BE2C (cell line): ENCODE results near the gene GSG1L.

Experiments used
- DNase-seq: peaks from one replicate; pipeline ENCODE4 v3.0.0-alpha.2; 2020
- H3K27me3 ChIP-seq: fragments of 250-450 bp; sonication (Bioruptor Pico); 2 replicates; pipeline ENCODE4 v1.5.1; 2020; ENCODE audit warnings: mild to moderate bottlenecking
- H3K36me3 ChIP-seq: fragments of 250-450 bp; sonication (Bioruptor Pico); 2 replicates; pipeline ENCODE4 v1.5.1; 2020; ENCODE audit warnings: mild to moderate bottlenecking
- H3K4me1 ChIP-seq: fragments of 250-450 bp; sonication (Bioruptor Pico); 2 replicates; pipeline ENCODE4 v1.5.1; 2020
- H3K4me3 ChIP-seq: 2 replicates; pipeline ENCODE4 v1.5.1; 2011; ENCODE audit warnings: low read depth, low read length
- H3K9me3 ChIP-seq: fragments of 250-450 bp; sonication (Bioruptor Pico); 2 replicates; pipeline ENCODE4 v1.5.1; 2020
- TF ChIP-seq, protein P1 (sequence below): IDR thresholded peaks from 2 replicates; pipeline ENCODE4 v1.5.1; 2012; ENCODE audit warnings: mild to moderate bottlenecking, low read depth, low read length

The GSG1L gene

DNA sequence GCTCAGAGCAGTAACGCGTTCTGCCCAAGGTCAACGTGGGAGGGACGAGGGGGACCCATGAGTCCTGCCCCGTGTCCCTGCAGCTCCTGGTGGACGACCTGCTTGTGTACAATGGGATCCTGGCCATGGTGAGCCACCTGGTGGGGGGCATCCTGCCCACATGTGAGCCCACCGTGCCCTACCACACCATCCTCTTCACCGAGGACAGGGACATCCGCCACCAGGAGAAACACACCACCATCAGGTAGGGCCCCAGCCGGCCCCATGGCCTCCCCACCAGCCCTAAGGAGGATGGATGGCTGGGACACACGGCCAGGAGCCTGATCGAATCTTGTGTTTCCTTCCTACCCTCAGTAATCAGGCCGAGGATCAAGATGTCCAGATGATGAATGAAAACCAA, 286.0 kb downstream of the GSG1L start:
- TF ChIP-seq, protein P1, sequence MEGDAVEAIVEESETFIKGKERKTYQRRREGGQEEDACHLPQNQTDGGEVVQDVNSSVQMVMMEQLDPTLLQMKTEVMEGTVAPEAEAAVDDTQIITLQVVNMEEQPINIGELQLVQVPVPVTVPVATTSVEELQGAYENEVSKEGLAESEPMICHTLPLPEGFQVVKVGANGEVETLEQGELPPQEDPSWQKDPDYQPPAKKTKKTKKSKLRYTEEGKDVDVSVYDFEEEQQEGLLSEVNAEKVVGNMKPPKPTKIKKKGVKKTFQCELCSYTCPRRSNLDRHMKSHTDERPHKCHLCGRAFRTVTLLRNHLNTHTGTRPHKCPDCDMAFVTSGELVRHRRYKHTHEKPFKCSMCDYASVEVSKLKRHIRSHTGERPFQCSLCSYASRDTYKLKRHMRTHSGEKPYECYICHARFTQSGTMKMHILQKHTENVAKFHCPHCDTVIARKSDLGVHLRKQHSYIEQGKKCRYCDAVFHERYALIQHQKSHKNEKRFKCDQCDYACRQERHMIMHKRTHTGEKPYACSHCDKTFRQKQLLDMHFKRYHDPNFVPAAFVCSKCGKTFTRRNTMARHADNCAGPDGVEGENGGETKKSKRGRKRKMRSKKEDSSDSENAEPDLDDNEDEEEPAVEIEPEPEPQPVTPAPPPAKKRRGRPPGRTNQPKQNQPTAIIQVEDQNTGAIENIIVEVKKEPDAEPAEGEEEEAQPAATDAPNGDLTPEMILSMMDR: no peak
- no peak for DNase-seq
- no peaks in the 10 kb centered on the region for H3K27me3 ChIP-seq
- no peaks in the 10 kb centered on the region for H3K4me1 ChIP-seq
- no peaks in the 10 kb centered on the region for H3K36me3 ChIP-seq
- H3K4me3 ChIP-seq: no peak overlapping the region
- H3K9me3 ChIP-seq: no peaks in the 10 kb centered on the region

DNA sequence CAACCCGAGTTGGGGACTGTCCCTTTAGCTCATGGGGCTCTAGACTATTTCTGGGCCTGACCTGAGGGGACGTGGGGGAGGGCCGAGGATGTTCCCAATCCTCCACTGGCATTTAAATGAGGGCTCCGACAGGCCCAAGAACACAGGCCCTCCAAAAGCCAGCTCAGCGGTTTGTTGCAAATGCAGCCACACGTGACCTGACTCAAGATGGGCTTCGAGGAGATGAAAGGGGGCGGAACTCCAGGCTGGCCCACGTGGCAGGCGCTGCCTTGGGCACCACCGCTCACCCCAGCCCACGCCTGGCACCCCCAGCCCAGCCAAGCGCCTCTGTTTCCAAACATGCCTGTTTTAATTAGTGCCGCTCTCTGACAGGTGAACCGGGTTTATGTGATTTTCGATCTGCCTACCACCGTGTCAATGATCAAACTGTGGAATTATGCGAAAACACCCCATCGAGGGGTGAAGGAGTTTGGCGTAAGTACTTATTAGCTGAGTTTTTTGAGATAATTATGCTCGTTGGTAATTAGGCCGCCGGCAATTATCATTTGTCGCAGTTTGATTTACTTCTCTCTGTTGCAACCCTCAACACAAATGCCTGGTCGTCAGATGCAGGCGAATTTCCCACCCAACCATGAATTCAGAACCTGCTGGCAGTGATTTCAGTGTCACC, 286.8 kb downstream of the GSG1L start:
- no peak overlapping the region for H3K4me3 ChIP-seq
- H3K4me1 ChIP-seq: no peaks in the 10 kb centered on the region
- no peaks in the 10 kb centered on the region for H3K27me3 ChIP-seq
- no peak for DNase-seq
- TF ChIP-seq, protein P1: no peak
- no peaks in the 10 kb centered on the region for H3K36me3 ChIP-seq
- no peaks in the 10 kb centered on the region for H3K9me3 ChIP-seq

DNA sequence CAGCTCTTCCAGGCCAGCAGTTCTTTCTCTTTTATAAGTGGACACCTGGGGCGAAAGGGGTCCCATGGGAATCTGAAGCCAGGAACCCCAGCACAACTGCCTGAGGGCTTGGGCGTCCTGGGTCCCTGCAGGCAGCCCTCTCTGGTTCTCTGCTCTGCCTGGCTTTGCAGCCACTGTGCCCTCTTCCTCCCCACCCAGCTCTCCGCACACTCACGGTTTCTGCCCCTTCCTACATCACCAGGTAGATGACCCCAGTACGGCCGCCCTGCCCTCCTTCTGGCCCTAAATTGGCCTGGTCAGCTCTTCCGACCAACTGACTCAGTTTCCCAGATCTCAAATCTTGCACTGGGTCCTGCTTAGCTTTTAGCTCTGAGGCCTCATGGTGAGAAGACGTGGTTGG, 288.3 kb downstream of the GSG1L start:
- Histone ChIP-seq H3K27me3 (no peaks in the 10 kb centered on the region), H3K4me1 (no peaks in the 10 kb centered on the region), H3K36me3 (no peaks in the 10 kb centered on the region), H3K4me3 (no peak overlapping the region), H3K9me3 (no peaks in the 10 kb centered on the region)
- DNase-seq: no peak
- TF ChIP-seq, protein P1: no peak

DNA sequence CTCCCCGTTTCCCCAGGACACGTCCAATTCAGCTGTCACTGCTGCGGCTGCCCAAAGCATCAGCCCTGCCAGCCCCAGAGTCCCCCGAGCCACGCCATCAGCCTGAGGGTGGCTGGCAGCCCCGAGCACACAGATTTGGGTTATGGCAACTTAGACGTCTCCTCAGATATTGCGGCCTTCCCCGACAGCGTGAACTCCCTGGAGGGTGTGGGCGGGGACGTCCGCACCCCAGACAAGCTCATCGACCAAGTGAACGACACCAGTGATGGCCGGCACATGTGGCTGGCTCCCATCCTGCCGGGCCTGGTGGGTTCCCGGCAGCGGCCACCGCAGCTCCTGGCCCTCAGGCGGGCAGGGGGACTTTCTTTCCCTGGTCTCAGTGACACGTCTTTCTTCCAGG, 288.7 kb downstream of the GSG1L start:
- H3K36me3 ChIP-seq: no peaks in the 10 kb centered on the region
- no peaks in the 10 kb centered on the region for H3K9me3 ChIP-seq
- DNase-seq: no peak
- no peaks in the 10 kb centered on the region for H3K4me1 ChIP-seq
- TF ChIP-seq, protein P1: no peak
- H3K4me3 ChIP-seq: no peak overlapping the region
- no peaks in the 10 kb centered on the region for H3K27me3 ChIP-seq

DNA sequence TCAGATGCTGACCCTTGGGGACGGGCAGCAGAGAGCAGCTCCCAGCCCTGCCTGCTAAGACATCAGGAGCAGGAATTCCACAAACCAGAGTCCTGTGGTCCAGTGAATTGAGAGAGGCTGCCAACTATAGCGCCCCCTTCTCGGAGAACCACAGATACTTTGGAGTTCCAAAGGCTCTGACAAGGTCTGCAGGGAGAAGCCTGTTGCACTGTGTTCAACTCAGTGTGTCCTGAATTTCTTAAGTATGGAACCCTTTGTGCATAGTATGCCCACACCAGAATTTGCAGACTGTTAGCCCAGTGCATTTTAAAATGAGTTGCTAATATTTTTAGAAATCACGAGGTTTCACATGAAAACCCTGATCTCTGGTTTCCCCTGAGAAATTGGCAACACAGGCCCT, 290.2 kb downstream of the GSG1L start:
- Histone ChIP-seq H3K9me3 (no peaks in the 10 kb centered on the region), H3K27me3 (no peaks in the 10 kb centered on the region), H3K36me3 (no peaks in the 10 kb centered on the region), H3K4me1 (no peaks in the 10 kb centered on the region), H3K4me3 (no peak overlapping the region)
- TF ChIP-seq, protein P1: no peak
- no peak for DNase-seq

DNA sequence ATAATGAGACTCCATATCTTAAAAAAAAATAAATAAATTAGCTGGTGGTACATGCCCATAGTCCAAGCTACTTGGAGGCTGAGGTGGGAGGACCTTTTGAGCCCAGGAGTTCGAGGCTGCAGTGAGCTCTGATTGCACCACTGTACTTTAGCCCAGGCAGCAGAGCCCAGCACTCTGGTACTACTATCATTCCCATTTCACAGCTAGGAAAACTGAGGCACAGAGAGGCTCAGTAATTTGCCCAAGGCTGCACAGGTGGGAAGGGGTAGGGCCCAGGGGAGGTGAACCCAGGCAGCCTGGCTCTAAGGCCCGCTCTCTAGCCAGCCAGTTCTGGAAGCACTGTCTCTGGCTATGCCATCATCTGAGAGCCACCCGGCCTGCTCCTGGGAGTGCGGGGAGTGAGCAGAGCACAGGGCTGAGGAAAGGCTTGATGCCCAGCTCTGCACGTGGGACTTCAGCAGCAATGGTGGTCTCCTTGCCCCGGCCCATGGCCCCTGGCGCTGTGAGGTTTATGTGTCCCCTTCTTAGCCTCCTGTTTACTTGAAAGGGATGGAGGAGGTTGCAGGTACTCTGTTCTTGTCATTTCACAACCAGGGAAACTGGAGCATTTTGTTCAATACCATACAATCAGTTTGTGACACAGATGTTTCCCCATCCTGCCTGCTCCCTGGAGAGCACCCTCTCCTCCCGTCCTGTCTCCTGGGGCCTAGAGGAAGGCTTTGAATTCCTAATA, 291.3 kb downstream of the GSG1L start:
- H3K9me3 ChIP-seq: no peaks in the 10 kb centered on the region
- H3K4me3 ChIP-seq: no peak overlapping the region
- H3K4me1 ChIP-seq: no peaks in the 10 kb centered on the region
- no peak for DNase-seq
- H3K36me3 ChIP-seq: no peaks in the 10 kb centered on the region
- TF ChIP-seq, protein P1: no peak
- H3K27me3 ChIP-seq: no peaks in the 10 kb centered on the region
